H1 (cell line): ENCODE data around the gene CELF4. TPM values are rescaled to one million over a fixed set of nuclear protein-coding genes. Genes with fewer than 3 reads are reported as not detected.

Experiments used
- ASH2L ChIP-seq: fragments of 200-600, 300-600 bp; sonication (generic); IDR thresholded peaks from one replicate; pipeline ENCODE4 v1.7.1; 2017; ENCODE audit warnings: low read length
- CHD7 ChIP-seq: fragments of 300-600 bp; sonication (generic); IDR thresholded peaks from 2 replicates; pipeline ENCODE4 v1.7.1; 2012; ENCODE audit warnings: low read length, moderate library complexity, mild to moderate bottlenecking, inconsistent platforms; ENCODE audit not compliant: insufficient replicate concordance
- SP4 ChIP-seq: IDR thresholded peaks from 2 replicates; pipeline ENCODE4 v1.6.1; 2012; ENCODE audit warnings: low read length, inconsistent platforms
- polyA plus RNA-seq, 7 experiments: library from polyadenylated mRNA; depleted of rRNA in 3 of 7; stranded (reverse) in 5 of 7; unstranded in 2 of 7; fragments of >200 nt in 5 of 7; fragments of 200-250 nt in 2 of 7; gene quantifications; 1 replicate in 5 of 7; 2 replicates in 1 of 7; 4 replicates in 1 of 7; pipeline versions ENCODE4 v1.2.1 to v1.2.3, GENCODE V29; 2011 to 2013; ENCODE audit warnings: missing spikeins in 2 of 7, mixed read lengths in 2 of 7
- total RNA-seq: library from RNA; stranded (reverse); fragmentation: NEBNext Ultra II Directional; extraction: Animal tissue kit (Norgen Biotek cat#: 25700); gene quantifications from 2 replicates; pipeline ENCODE4 v1.2.1, GENCODE V29; 2021

CELF4 gene
- total and polyA plus RNA-seq, 2 of the 8 experiments (the other 6 are each of a cell fraction or from before 2014, with no cell fraction given), result 1.6 to 3.4 TPM

GRCh38 chr18:37527395-37527794 is 38.2 kb downstream of the CELF4 start (continued):
- TF ChIP-seq CHD7, result no peak
- no peak for TF ChIP-seq SP4
- no peak for TF ChIP-seq ASH2L
